Measurements from ENCODE around the gene ATG2A.

DNA sequence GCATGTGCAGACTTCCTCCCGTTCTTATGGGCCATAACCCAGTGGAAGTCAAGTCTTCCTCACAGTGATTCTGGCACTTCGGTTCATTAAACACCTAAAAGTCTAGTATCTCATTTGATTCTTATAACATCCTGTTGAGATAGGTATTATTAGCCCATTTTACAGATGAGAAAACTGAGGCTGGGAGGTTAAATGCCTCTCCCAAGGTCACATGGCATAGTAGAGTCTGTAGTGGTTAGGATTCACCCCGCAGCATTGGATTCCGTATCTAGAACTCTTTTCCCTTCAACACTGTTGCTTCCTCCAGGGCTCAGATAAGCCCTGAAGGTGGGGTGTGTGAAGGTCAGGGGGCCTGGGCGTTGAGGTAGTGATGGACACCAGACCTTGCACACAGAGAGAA, 15.3 kb upstream of the ATG2A start:
- TF ChIP-seq, protein P1, sequence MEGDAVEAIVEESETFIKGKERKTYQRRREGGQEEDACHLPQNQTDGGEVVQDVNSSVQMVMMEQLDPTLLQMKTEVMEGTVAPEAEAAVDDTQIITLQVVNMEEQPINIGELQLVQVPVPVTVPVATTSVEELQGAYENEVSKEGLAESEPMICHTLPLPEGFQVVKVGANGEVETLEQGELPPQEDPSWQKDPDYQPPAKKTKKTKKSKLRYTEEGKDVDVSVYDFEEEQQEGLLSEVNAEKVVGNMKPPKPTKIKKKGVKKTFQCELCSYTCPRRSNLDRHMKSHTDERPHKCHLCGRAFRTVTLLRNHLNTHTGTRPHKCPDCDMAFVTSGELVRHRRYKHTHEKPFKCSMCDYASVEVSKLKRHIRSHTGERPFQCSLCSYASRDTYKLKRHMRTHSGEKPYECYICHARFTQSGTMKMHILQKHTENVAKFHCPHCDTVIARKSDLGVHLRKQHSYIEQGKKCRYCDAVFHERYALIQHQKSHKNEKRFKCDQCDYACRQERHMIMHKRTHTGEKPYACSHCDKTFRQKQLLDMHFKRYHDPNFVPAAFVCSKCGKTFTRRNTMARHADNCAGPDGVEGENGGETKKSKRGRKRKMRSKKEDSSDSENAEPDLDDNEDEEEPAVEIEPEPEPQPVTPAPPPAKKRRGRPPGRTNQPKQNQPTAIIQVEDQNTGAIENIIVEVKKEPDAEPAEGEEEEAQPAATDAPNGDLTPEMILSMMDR (IDR thresholded peaks at IDR 0.05): no peak
- TF ChIP-seq POLR2A (IDR thresholded peaks at IDR 0.05): no peak
